ENCODE measurements around the gene TOP1.
"Not testable (repeated sequence)": the region's sequence is repeated elsewhere in the genome, so short reads cannot be mapped to it uniquely, and the experiment has no call there.

TOP1 gene

GRCh38 chr20:40996326-40996725, 32.3 kb upstream of the TOP1 start:
- DNase-seq (ENCODE audit: low read depth), result no peak
- H3K4me3 ChIP-seq (ENCODE audit: low read depth, low read length), result no peak overlapping the region
- no peak for TF ChIP-seq CTCF (IDR thresholded peaks at IDR 0.05; ENCODE audit: control insufficient read depth, extremely low read depth, insufficient read depth)

- H3K4me3 ChIP-seq (ENCODE audit: low read depth, low read length), result no peak overlapping the region
- TF ChIP-seq CTCF (IDR thresholded peaks at IDR 0.05; ENCODE audit: control insufficient read depth, extremely low read depth, insufficient read depth), result no peak
- no peak for DNase-seq (ENCODE audit: low read depth)
Measured at GRCh38 chr20:40997116-40997515, 31.5 kb upstream of the TOP1 start.

- no peak for DNase-seq (ENCODE audit: low read depth)
- no peak overlapping the region for H3K4me3 ChIP-seq (ENCODE audit: low read depth, low read length)
- TF ChIP-seq CTCF (IDR thresholded peaks at IDR 0.05; ENCODE audit: control insufficient read depth, extremely low read depth, insufficient read depth), result no peak
Measured at GRCh38 chr20:40999841-41000240, 28.8 kb upstream of the TOP1 start.

- TF ChIP-seq CTCF (IDR thresholded peaks at IDR 0.05; ENCODE audit: control insufficient read depth, extremely low read depth, insufficient read depth), result no peak
- no peak for DNase-seq (ENCODE audit: low read depth)
- no peak overlapping the region for H3K4me3 ChIP-seq (ENCODE audit: low read depth, low read length)
Measured at GRCh38 chr20:41000628-41001027, 28.0 kb upstream of the TOP1 start.

GRCh38 chr20:41001497-41001896, 27.1 kb upstream of the TOP1 start:
- DNase-seq (ENCODE audit: low read depth), result no peak
- no peak for TF ChIP-seq CTCF (IDR thresholded peaks at IDR 0.05; ENCODE audit: control insufficient read depth, extremely low read depth, insufficient read depth)
- H3K4me3 ChIP-seq (ENCODE audit: low read depth, low read length), result no peak overlapping the region

GRCh38 chr20:41002842-41003142, 25.8 kb upstream of the TOP1 start:
- H3K4me3 ChIP-seq (ENCODE audit: low read depth, low read length), result no peak overlapping the region
- no peak for DNase-seq (ENCODE audit: low read depth)
- TF ChIP-seq CTCF (IDR thresholded peaks at IDR 0.05; ENCODE audit: control insufficient read depth, extremely low read depth, insufficient read depth), result no peak

- H3K4me3 ChIP-seq (ENCODE audit: low read depth, low read length), result no peak overlapping the region
- TF ChIP-seq CTCF (IDR thresholded peaks at IDR 0.05; ENCODE audit: control insufficient read depth, extremely low read depth, insufficient read depth), result no peak
- peak; percentile 50 for DNase-seq (ENCODE audit: low read depth)
Measured at GRCh38 chr20:41003143-41003935, 25.3 kb upstream of the TOP1 start.

- DNase-seq (ENCODE audit: low read depth); H3K4me3 ChIP-seq (ENCODE audit: low read depth, low read length): not testable (repeated sequence)
Measured at GRCh38 chr20:41003936-41004294, 24.7 kb upstream of the TOP1 start.
